ENCODE data around the gene PLPP7.
"Not testable (repeated sequence)": the region's sequence is repeated elsewhere in the genome, so short reads cannot be mapped to it uniquely, and the experiment has no call there.

Gene PLPP7

GRCh38 chr9:131289301-131290035 is at the start of gene PLPP7:
Gene PLPP7 (plus strand): TSS chr9:131289723. CDS start chr9:131289998, 275 bp downstream.
- no peak for DNase-seq

- no peak for DNase-seq
Measured at GRCh38 chr9:131240047-131240921, 49.2 kb upstream of the PLPP7 start.

- DNase-seq: not testable (repeated sequence)
Measured at GRCh38 chr9:131244331-131244730, 45.2 kb upstream of the PLPP7 start.

GRCh38 chr9:131246618-131247017 is 42.9 kb upstream of the PLPP7 start:
- no peak for DNase-seq

- no peak for DNase-seq
Measured at GRCh38 chr9:131252120-131252519, 37.4 kb upstream of the PLPP7 start.

- DNase-seq: no peak
Measured at GRCh38 chr9:131253891-131254491, 35.5 kb upstream of the PLPP7 start.

- DNase-seq: no peak
Measured at GRCh38 chr9:131254626-131255025, 34.9 kb upstream of the PLPP7 start.

- DNase-seq: no peak
Measured at GRCh38 chr9:131255676-131256197, 33.8 kb upstream of the PLPP7 start.

- DNase-seq: no peak
Measured at GRCh38 chr9:131257266-131258025, 32.1 kb upstream of the PLPP7 start.

- no peak for DNase-seq
Measured at GRCh38 chr9:131258186-131258585, 31.3 kb upstream of the PLPP7 start.

- no peak for DNase-seq
Measured at GRCh38 chr9:131258698-131259431, 30.7 kb upstream of the PLPP7 start.

GRCh38 chr9:131259432-131259898 is 30.1 kb upstream of the PLPP7 start:
- DNase-seq: no peak

GRCh38 chr9:131259916-131260597 is 29.5 kb upstream of the PLPP7 start:
- DNase-seq: no peak

GRCh38 chr9:131260751-131261452 is 28.6 kb upstream of the PLPP7 start:
- no peak for DNase-seq

- DNase-seq: no peak
Measured at GRCh38 chr9:131262327-131263032, 27.0 kb upstream of the PLPP7 start.

GRCh38 chr9:131263033-131263343 is 26.5 kb upstream of the PLPP7 start:
- DNase-seq: not testable (repeated sequence)

- DNase-seq: no peak
Measured at GRCh38 chr9:131263701-131264100, 25.8 kb upstream of the PLPP7 start.

- DNase-seq: peak; percentile 30 to 35
Measured at GRCh38 chr9:131264231-131264630, 25.3 kb upstream of the PLPP7 start.

- DNase-seq: peak; percentile 52 to 72
Measured at GRCh38 chr9:131266266-131267229, 23.0 kb upstream of the PLPP7 start.

Data from activated CD4-positive, alpha-beta T cell treated with anti-CD3 and anti-CD28 coated beads, Interleukin-2, amount 50 U/mL, for 48 hours (primary cell).